ENCODE data around the gene MIXL1. TPM values are rescaled to one million over a fixed set of nuclear protein-coding genes. Genes with fewer than 3 reads are reported as not detected.
A peak's percentile ranks its signal among the peaks of the same experiment; 100 is the strongest.

MIXL1 gene
- total and polyA plus RNA-seq, 2 experiments from 2014 or later, result 0.07 to 2.2 TPM

GRCh38 chr1:226212545-226212944 is 10.9 kb upstream of the MIXL1 start:
- Histone ChIP-seq H2AFZ (no peak overlapping the region), H3K36me3 (replicated peaks; ENCODE audit: insufficient read depth, low read depth) (no peaks in the 10 kb centered on the region), H3K9me3 (ENCODE audit: low read depth) (no peaks in the 10 kb centered on the region), H3K4me3 (no peak overlapping the region), H3K79me2 (no peaks in the 10 kb centered on the region), H4K20me1 (ENCODE audit: insufficient read depth, poor library complexity, severe bottlenecking) (no peaks in the 10 kb centered on the region), H3K27ac (no peak overlapping the region), H3K9me2 (replicated peaks; ENCODE audit: insufficient read depth) (no peaks in the 10 kb centered on the region), H3K27me3 (no peaks in the 10 kb centered on the region), H3K4me1 (ENCODE audit: insufficient read depth) (no peaks in the 10 kb centered on the region), H3K4me2 (no peak overlapping the region)
- 94% methylated on average over 8 of the region's 8 CpGs for WGBS (ENCODE audit: low lambda C conversion rate, missing lambda C conversion rate)
- DNase-seq (ENCODE audit: low spot score), result no peak
- TF ChIP-seq CTCF (IDR thresholded peaks at IDR 0.05; ENCODE audit: poor library complexity), result no peak
- TF ChIP-seq EZH2phosphoT487 (IDR thresholded peaks at IDR 0.05; ENCODE audit: low read depth, severe bottlenecking, unreplicated experiment), result no peak
- TF ChIP-seq EZH2 (IDR thresholded peaks at IDR 0.05; ENCODE audit: borderline replicate concordance), result no peak

- H3K79me2 ChIP-seq, result no peaks in the 10 kb centered on the region
- no peak overlapping the region for H3K27ac ChIP-seq
- H3K4me3 ChIP-seq, result no peak overlapping the region
- no peaks in the 10 kb centered on the region for H3K27me3 ChIP-seq
- no peak overlapping the region for H2AFZ ChIP-seq
- H3K9me3 ChIP-seq (ENCODE audit: low read depth), result no peaks in the 10 kb centered on the region
- H4K20me1 ChIP-seq (ENCODE audit: insufficient read depth, poor library complexity, severe bottlenecking), result no peaks in the 10 kb centered on the region
- no peak for DNase-seq (ENCODE audit: low spot score)
- 66% methylated on average over 5 of the region's 5 CpGs for WGBS (ENCODE audit: low lambda C conversion rate, missing lambda C conversion rate)
- H3K9me2 ChIP-seq (replicated peaks; ENCODE audit: insufficient read depth), result no peaks in the 10 kb centered on the region
- TF ChIP-seq CTCF (IDR thresholded peaks at IDR 0.05; ENCODE audit: poor library complexity), result no peak
- no peaks in the 10 kb centered on the region for H3K4me1 ChIP-seq (ENCODE audit: insufficient read depth)
- no peak overlapping the region for H3K4me2 ChIP-seq
- H3K36me3 ChIP-seq (replicated peaks; ENCODE audit: insufficient read depth, low read depth), result no peaks in the 10 kb centered on the region
Observed at GRCh38 chr1:226215239-226215638, 8.2 kb upstream of the MIXL1 start.

GRCh38 chr1:226216056-226216455 is 7.4 kb upstream of the MIXL1 start:
- no peaks in the 10 kb centered on the region for H3K9me2 ChIP-seq (replicated peaks; ENCODE audit: insufficient read depth)
- H2AFZ ChIP-seq, result no peak overlapping the region
- no peaks in the 10 kb centered on the region for H3K4me1 ChIP-seq (ENCODE audit: insufficient read depth)
- no peak for DNase-seq (ENCODE audit: low spot score)
- H4K20me1 ChIP-seq (ENCODE audit: insufficient read depth, poor library complexity, severe bottlenecking), result no peaks in the 10 kb centered on the region
- TF ChIP-seq EZH2phosphoT487 (IDR thresholded peaks at IDR 0.05; ENCODE audit: low read depth, severe bottlenecking, unreplicated experiment), result no peak
- TF ChIP-seq CTCF (IDR thresholded peaks at IDR 0.05; ENCODE audit: poor library complexity), result no peak
- TF ChIP-seq EZH2 (IDR thresholded peaks at IDR 0.05; ENCODE audit: borderline replicate concordance), result no peak
- H3K27ac ChIP-seq, result no peak overlapping the region
- no peaks in the 10 kb centered on the region for H3K36me3 ChIP-seq (replicated peaks; ENCODE audit: insufficient read depth, low read depth)
- no peaks in the 10 kb centered on the region for H3K9me3 ChIP-seq (ENCODE audit: low read depth)
- no peaks in the 10 kb centered on the region for H3K27me3 ChIP-seq
- 52% methylated on average over 5 of the region's 5 CpGs for WGBS (ENCODE audit: low lambda C conversion rate, missing lambda C conversion rate)
- no peaks in the 10 kb centered on the region for H3K79me2 ChIP-seq
- H3K4me2 ChIP-seq, result no peak overlapping the region
- no peak overlapping the region for H3K4me3 ChIP-seq

GRCh38 chr1:226217273-226217672 is 6.2 kb upstream of the MIXL1 start:
- Histone ChIP-seq H4K20me1 (ENCODE audit: insufficient read depth, poor library complexity, severe bottlenecking) (no peaks in the 10 kb centered on the region), H3K27me3 (no peaks in the 10 kb centered on the region), H3K4me1 (ENCODE audit: insufficient read depth) (no peaks in the 10 kb centered on the region), H3K4me3 (no peak overlapping the region), H3K27ac (no peak overlapping the region), H3K36me3 (replicated peaks; ENCODE audit: insufficient read depth, low read depth) (no peaks in the 10 kb centered on the region), H3K4me2 (no peak overlapping the region), H3K9me2 (replicated peaks; ENCODE audit: insufficient read depth) (no peaks in the 10 kb centered on the region), H3K79me2 (no peaks in the 10 kb centered on the region), H2AFZ (no peak overlapping the region), H3K9me3 (ENCODE audit: low read depth) (no peaks in the 10 kb centered on the region)
- WGBS (ENCODE audit: low lambda C conversion rate, missing lambda C conversion rate), result 67% methylated on average over 10 of the region's 10 CpGs
- TF ChIP-seq EZH2 (IDR thresholded peaks at IDR 0.05; ENCODE audit: borderline replicate concordance) (no peak), EZH2phosphoT487 (IDR thresholded peaks at IDR 0.05; ENCODE audit: low read depth, severe bottlenecking, unreplicated experiment) (no peak), CTCF (IDR thresholded peaks at IDR 0.05; ENCODE audit: poor library complexity) (no peak)
- peak; percentile 38 for DNase-seq (ENCODE audit: low spot score)

Data from hepatocyte (in vitro differentiated cells).